ENCODE data around the gene C19orf38.
"Not testable (repeated sequence)": the region's sequence is repeated elsewhere in the genome, so short reads cannot be mapped to it uniquely, and the experiment has no call there.

DNA sequence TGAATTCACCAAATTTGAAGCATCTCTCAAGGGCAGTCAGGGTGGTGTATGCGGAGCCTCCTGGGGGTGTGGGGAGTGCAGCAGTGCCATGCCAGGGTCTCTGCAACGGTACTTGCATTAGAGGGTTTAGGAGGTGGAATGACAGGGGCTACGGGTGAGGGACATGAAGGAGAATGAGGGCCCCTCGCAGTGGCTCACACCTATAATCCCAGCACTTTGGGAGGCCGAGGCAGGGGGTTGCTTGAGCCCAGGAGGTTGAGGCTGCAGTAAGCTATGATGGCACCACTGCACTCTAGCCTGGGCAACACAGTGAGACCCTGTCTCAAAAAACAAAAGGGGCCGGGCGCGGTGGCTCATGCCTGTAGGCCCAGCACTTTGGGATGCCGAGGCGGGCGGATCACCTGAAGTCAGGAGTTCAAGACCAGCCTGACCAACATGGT is 21.7 kb downstream of the C19orf38 start:
- TF ChIP-seq, protein P1, sequence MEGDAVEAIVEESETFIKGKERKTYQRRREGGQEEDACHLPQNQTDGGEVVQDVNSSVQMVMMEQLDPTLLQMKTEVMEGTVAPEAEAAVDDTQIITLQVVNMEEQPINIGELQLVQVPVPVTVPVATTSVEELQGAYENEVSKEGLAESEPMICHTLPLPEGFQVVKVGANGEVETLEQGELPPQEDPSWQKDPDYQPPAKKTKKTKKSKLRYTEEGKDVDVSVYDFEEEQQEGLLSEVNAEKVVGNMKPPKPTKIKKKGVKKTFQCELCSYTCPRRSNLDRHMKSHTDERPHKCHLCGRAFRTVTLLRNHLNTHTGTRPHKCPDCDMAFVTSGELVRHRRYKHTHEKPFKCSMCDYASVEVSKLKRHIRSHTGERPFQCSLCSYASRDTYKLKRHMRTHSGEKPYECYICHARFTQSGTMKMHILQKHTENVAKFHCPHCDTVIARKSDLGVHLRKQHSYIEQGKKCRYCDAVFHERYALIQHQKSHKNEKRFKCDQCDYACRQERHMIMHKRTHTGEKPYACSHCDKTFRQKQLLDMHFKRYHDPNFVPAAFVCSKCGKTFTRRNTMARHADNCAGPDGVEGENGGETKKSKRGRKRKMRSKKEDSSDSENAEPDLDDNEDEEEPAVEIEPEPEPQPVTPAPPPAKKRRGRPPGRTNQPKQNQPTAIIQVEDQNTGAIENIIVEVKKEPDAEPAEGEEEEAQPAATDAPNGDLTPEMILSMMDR (IDR thresholded peaks at IDR 0.05) = not testable (repeated sequence)
- not testable (repeated sequence) for TF ChIP-seq EZH2 (IDR thresholded peaks at IDR 0.05; ENCODE audit: borderline replicate concordance, insufficient read depth, low read depth, low read length, poor library complexity, severe bottlenecking)
